Calu3 (cell line): ENCODE measurements around the gene MACROD2. TPM values are rescaled to one million over a fixed set of nuclear protein-coding genes. Genes with fewer than 3 reads are reported as not detected.

Experiments used
- BruUV-seq: library from RNA; stranded (reverse); fragments of 400-500 nt; replicated peaks from 2 replicates; lab custom pipeline; 2021; lab: Mats Ljungman, UMichigan
- CTCF ChIA-PET: fragments of 300-600 bp; sonication (Branson Sonifier 250); formaldehyde crosslinking; loops from one replicate; lab custom pipeline; 2022; ENCODE audit warnings: antibody characterized with exemption; lab: Charles Lee
- DNase-seq: peaks from one replicate; pipeline ENCODE4 v3.0.0; 2022
- H3K27ac Mint-ChIP-seq: one replicate; pipeline ENCODE4 v1.8.0; 2022; ENCODE audit warnings: mixed read lengths; ENCODE audit not compliant: unreplicated experiment
- H3K27me3 Mint-ChIP-seq: one replicate; pipeline ENCODE4 v1.8.0; 2022; ENCODE audit warnings: mixed read lengths; ENCODE audit not compliant: unreplicated experiment
- H3K36me3 Mint-ChIP-seq: one replicate; pipeline ENCODE4 v1.8.0; 2022; ENCODE audit warnings: mild to moderate bottlenecking, moderate library complexity, mixed read lengths; ENCODE audit not compliant: insufficient read depth, unreplicated experiment
- H3K4me1 Mint-ChIP-seq: one replicate; pipeline ENCODE4 v1.8.0; 2022; ENCODE audit warnings: mild to moderate bottlenecking, low read depth, mixed read lengths; ENCODE audit not compliant: unreplicated experiment
- H3K4me3 Mint-ChIP-seq: one replicate; pipeline ENCODE4 v1.8.0; 2022; ENCODE audit warnings: mild to moderate bottlenecking, low read depth, moderate library complexity, mixed read lengths; ENCODE audit not compliant: unreplicated experiment
- H3K9me3 Mint-ChIP-seq: one replicate; pipeline ENCODE4 v1.8.0; 2022; ENCODE audit warnings: low read depth, mixed read lengths; ENCODE audit not compliant: unreplicated experiment
- intact Hi-C: fragments of 100-400 bp; cut with micrococcal nuclease; formaldehyde crosslinking; loops from one replicate; pipeline ENCODE4 v1.10.0; 2022; ENCODE audit not compliant: unreplicated experiment
- total RNA-seq: library from RNA; stranded (reverse); gene quantifications from 2 replicates; pipeline ENCODE4 v1.2.3, GENCODE V29; 2022
- TF ChIP-seq, protein P1 (sequence below): fragments of 200-600 bp; IDR thresholded peaks from one replicate; pipeline ENCODE4 v1.8.0; 2022; ENCODE audit warnings: antibody characterized with exemption; ENCODE audit not compliant: unreplicated experiment

The MACROD2 gene
- total RNA-seq, 1 experiment from 2014 or later = 29.4 TPM

DNA sequence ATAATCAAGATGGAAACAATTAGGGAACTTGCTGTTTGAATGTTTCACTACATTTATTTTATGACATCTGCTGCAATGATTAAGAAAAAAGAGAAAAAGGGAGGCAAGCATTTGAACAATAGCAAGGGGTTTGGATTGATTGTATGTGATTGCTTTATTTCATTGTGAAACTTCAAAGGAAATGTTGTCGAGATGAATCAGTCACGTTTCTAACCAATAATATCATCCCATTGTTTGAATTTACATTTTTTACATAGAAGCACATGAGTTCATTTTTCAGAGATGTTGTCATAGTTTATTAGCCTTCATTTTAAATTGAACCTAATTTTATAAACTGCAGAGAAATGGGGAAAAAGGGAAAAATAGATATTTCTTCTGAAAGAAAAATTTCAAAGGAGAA lies 2006.0 kb downstream of the MACROD2 start:
- Mint-ChIP-seq H3K27ac (no peak overlapping the region), H3K4me1 (no peaks in the 10 kb centered on the region), H3K4me3 (no peak overlapping the region), H3K36me3 (no peaks in the 10 kb centered on the region), H3K27me3 (no peaks in the 10 kb centered on the region), H3K9me3 (no peaks in the 10 kb centered on the region)
- BruUV-seq = no TSS peak
- TF ChIP-seq, protein P1, sequence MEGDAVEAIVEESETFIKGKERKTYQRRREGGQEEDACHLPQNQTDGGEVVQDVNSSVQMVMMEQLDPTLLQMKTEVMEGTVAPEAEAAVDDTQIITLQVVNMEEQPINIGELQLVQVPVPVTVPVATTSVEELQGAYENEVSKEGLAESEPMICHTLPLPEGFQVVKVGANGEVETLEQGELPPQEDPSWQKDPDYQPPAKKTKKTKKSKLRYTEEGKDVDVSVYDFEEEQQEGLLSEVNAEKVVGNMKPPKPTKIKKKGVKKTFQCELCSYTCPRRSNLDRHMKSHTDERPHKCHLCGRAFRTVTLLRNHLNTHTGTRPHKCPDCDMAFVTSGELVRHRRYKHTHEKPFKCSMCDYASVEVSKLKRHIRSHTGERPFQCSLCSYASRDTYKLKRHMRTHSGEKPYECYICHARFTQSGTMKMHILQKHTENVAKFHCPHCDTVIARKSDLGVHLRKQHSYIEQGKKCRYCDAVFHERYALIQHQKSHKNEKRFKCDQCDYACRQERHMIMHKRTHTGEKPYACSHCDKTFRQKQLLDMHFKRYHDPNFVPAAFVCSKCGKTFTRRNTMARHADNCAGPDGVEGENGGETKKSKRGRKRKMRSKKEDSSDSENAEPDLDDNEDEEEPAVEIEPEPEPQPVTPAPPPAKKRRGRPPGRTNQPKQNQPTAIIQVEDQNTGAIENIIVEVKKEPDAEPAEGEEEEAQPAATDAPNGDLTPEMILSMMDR = no peak
- intact Hi-C loops = no loop called here
- DNase-seq = no peak
- CTCF ChIA-PET = no interaction called here

DNA sequence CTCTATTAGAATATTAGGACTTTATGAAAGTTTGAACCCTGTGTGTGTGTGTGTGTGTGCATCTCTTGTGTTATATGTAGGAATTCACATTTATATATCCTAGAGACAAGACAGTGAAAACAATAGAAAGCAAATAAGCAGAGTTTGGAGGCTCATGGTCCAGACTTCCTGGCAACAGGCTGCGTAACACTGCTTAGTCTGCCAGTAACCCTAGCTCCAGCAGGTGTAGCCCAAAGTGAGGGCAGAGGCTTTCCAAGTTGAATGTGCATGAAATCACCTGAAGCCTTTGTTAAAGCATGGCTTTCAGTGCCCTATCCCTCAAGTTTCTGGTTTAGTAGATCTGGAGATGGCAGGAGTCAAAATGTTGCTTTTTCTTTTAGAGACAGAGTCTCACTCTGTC lies 2008.0 kb downstream of the MACROD2 start:
- DNase-seq = no peak
- no peaks in the 10 kb centered on the region for H3K36me3 Mint-ChIP-seq
- no TSS peak for BruUV-seq
- no peak overlapping the region for H3K4me3 Mint-ChIP-seq
- no peaks in the 10 kb centered on the region for H3K27me3 Mint-ChIP-seq
- intact Hi-C loops = no loop called here
- H3K9me3 Mint-ChIP-seq = no peaks in the 10 kb centered on the region
- TF ChIP-seq, protein P1 = no peak
- CTCF ChIA-PET = no interaction called here
- no peaks in the 10 kb centered on the region for H3K4me1 Mint-ChIP-seq
- no peak overlapping the region for H3K27ac Mint-ChIP-seq

DNA sequence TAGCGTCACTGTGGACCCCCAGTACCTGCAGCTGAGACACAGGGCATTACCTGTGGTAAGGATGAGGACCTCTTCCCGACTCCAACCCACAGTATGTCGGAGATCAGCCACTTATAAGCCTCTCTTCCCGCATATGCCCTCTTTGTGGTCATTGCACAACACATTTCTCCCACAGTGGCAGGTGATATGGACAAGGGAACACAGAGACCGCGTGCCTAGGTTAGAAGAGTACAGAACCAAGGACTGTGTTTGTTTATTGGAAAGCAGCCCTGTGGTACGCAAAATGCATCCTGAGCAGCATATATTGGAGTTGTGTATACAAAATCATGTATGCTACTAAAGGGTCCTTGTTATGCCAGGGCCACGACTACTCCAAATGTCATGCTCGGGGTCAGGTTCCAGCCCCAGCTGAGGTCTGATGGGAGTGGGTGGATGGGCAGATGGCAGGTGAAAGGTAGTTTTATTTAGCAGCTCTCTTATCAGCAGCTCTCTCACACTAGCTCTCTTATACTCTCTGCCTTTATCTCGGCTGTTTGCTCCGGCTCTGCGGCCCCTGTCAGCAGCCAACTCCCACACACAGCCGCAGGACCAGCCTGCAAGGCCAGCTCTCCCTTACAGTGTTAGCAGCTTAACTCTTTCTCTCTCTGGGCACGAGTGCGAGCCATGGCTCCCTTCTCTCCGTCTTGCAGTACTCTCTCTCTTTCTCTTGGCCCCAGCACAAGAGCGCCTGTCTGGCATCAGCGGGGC lies 2009.0 kb downstream of the MACROD2 start:
- CTCF ChIA-PET = no interaction called here
- Mint-ChIP-seq H3K27me3 (no peaks in the 10 kb centered on the region), H3K4me3 (no peak overlapping the region), H3K36me3 (no peaks in the 10 kb centered on the region), H3K9me3 (no peaks in the 10 kb centered on the region), H3K4me1 (no peaks in the 10 kb centered on the region), H3K27ac (no peak overlapping the region)
- intact Hi-C loops = no loop called here
- no peak for DNase-seq
- TF ChIP-seq, protein P1 = no peak
- BruUV-seq = no TSS peak

DNA sequence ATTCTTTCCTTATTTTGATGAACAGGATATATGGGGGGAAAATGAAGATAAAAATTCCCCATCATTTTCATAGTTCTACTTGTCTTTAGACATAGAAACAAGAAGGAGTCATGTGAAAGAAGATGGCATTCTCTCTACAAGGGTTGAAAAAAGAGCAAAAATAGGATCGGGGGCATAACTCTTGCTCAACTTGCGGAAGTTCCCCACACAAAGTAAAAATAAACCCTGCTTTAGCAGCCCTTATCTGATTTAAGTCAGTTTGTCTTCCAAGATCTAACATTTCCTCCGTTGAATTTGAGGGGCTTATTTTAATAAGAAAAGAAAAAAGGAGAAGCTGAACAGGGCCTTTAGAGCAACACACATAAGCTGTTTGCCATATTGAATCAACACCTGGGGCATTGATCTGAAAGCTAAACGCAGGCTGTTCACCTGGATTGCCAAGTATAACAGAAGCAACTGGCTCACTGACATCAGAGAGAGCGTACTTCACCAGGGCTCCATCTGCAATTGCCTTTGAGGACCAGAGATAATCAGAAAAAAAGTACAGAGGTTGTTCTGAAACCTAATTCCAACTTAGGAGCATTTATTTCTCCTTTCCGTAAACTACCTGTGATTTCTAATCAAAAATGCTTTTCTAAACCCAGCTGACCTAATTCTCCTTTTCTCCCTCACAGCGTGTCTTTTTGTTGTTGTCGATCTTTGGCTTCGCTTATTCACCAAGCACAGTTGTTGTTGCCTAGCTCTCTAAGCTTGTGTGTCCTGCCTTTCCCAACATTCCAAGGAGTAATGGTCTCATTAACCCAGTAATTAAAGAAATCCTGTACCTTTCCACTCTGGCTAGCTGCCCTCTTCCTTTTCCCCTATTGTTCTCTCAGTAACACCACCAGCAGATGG lies 2010.0 kb downstream of the MACROD2 start:
- Mint-ChIP-seq H3K9me3 (no peaks in the 10 kb centered on the region), H3K4me3 (no peak overlapping the region), H3K36me3 (no peaks in the 10 kb centered on the region), H3K27ac (no peak overlapping the region), H3K4me1 (no peaks in the 10 kb centered on the region), H3K27me3 (no peaks in the 10 kb centered on the region)
- CTCF ChIA-PET = no interaction called here
- TF ChIP-seq, protein P1 = no peak
- intact Hi-C loops = no loop called here
- no TSS peak for BruUV-seq
- DNase-seq = no peak
